ENCODE measurements around the gene GINS2. TPM values are rescaled to one million over a fixed set of nuclear protein-coding genes. Genes with fewer than 3 reads are reported as not detected.

GINS2 gene
- total and polyA plus RNA-seq, 12 donors = 0.06 to 7.5 (median 1.5) TPM

- no peak overlapping the region for H3K4me3 ChIP-seq
- intact Hi-C loops (cut with DNase I) = no loop called here
- peaks cover 0 to 76% of the 10 kb centered on the region in 2 donors for H3K36me3 ChIP-seq (replicated peaks in 1 of 2)
- no peaks in the 10 kb centered on the region for H3K9me3 ChIP-seq (replicated peaks in 1 of 3)
- H3K4me1 ChIP-seq (replicated peaks in 1 of 2) = peaks cover 15 to 25% of the 10 kb centered on the region in 2 donors
- WGBS, 4 donors = 95 to 99% (median 96%) methylated on average over 14 of the region's 14 CpGs
- TF ChIP-seq CTCF (IDR thresholded peaks at IDR 0.05) (no peak), POLR2A (IDR thresholded peaks at IDR 0.05) (no peak)
- DNase-seq = peak in 1 of 7 donors; percentile 2
- no peak overlapping the region for H3K27ac ChIP-seq
- no peaks in the 10 kb centered on the region for H3K27me3 ChIP-seq
Observed at GRCh38 chr16:85670840-85671239, 17.9 kb downstream of the GINS2 start.

DNA sequence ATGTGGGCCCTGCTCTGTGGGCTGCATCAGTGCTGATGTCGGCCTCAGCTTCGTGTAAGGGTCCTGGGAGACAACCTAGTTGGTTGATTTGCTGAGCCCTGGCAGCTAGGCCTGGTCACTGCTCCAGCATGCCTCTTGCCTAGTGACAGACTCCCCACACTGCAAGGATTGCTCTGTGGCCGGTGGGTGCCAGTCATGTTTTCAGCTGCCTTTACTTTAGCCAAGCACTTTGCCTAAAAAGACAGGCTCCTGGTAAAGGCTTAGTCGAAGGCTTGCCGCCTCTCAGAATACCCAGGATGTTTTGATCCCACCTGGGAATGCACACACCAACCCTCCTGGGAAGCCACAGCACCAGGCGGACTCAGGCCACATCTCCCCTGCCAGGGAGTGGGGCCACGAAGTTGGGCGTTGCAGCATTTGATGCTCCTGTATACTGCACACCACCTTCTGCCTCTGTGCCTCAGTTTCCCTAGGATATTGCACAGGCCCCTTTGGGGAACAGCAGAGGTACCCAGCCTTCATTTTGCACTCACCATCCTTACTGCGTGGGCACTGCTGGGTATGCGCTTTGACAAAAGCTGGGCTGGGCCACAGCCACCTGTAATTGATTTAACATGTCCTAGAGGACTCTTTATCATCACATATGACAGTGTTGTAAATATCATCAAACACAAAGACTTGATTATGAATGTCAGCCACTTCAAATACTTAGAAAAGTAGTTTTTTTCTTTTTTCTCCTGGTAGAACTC, 19.9 kb downstream of the GINS2 start:
- WGBS, 4 donors = 93 to 96% (median 95%) methylated on average over 9 to 10 of the region's 10 CpGs
- no peak for DNase-seq
- intact Hi-C loops (cut with DNase I) = no loop called here
- Histone ChIP-seq H3K27me3 (no peaks in the 10 kb centered on the region), H3K36me3 (replicated peaks in 1 of 2) (peaks cover 0 to 90% of the 10 kb centered on the region in 2 donors), H3K4me3 (no peak overlapping the region), H3K27ac (no peak overlapping the region), H3K9me3 (replicated peaks in 1 of 3) (no peaks in the 10 kb centered on the region), H3K4me1 (replicated peaks in 1 of 2) (peaks cover 5 to 8% of the 10 kb centered on the region in 2 donors)
- TF ChIP-seq CTCF (IDR thresholded peaks at IDR 0.05) = no peak

DNA sequence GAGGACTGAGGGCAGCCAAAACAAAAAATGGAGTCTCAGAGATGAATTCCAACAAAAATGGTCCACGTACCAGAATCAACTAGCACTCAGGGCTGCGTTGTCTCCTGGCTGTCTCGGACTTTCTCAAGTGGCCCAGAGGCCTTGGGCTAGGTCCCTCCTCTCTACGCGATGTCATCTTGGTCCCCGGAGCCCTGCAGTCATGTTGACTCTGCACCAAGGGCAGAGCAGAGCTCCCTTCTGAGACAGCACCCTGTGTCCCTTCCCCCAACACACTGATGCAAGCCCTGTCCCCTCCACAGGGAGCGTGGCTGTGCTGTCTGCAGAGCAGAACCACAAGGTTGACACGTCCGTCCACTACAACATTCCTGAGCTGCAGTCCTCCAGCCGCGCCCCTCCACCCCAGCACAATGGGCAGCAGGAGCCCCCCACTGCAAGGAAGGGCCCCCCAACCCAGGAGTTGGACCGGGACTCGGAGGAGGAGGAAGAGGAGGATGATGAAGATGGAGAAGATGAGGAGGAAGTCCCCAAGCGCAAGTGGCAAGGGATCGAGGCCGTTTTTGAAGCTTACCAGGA, 20.8 kb downstream of the GINS2 start:
- DNase-seq = no peak
- Histone ChIP-seq H3K4me1 (replicated peaks in 1 of 2) (peaks cover 0 to 5% of the 10 kb centered on the region in 2 donors), H3K4me3 (no peak overlapping the region), H3K27me3 (no peaks in the 10 kb centered on the region), H3K27ac (no peak overlapping the region), H3K36me3 (replicated peaks in 1 of 2) (peaks cover 0 to 97% of the 10 kb centered on the region in 2 donors), H3K9me3 (replicated peaks in 1 of 3) (no peaks in the 10 kb centered on the region)
- TF ChIP-seq CTCF (IDR thresholded peaks at IDR 0.05) = no peak
- no peak for TF ChIP-seq POLR2A (IDR thresholded peaks at IDR 0.05)
- WGBS, 4 donors = 87 to 97% (median 88%) methylated on average over 10 to 16 of the region's 16 CpGs
- intact Hi-C loops (cut with DNase I) = no loop called here

DNA sequence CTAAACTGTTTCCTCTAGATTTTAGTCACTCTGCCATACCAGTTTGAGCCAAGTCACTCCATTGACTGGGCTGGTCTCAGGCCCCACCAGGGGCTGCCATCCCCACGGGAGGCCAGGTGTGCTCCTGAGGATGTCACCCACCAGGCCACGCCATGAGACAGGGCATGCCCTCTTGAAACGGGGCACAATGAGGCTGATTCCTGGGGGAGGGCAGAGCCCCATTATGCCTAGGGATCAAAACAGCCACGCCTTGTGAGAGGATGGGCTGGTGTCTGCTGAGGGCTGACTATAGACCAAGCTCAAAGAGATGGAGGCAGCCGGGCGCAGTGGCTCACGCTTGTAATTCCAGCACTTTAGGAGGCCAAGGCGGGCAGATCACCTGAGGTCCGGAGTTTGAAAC, 21.5 kb downstream of the GINS2 start:
- DNase-seq = no peak
- peaks cover 0 to 97% of the 10 kb centered on the region in 2 donors for H3K36me3 ChIP-seq (replicated peaks in 1 of 2)

More for the DNA sequence above, 21.5 kb downstream of the GINS2 start:
- no peak overlapping the region for H3K27ac ChIP-seq
- no peak for TF ChIP-seq POLR2A (IDR thresholded peaks at IDR 0.05)
- TF ChIP-seq CTCF (IDR thresholded peaks at IDR 0.05) = no peak
- H3K9me3 ChIP-seq (replicated peaks in 1 of 3) = no peaks in the 10 kb centered on the region
- peaks cover 0 to 5% of the 10 kb centered on the region in 2 donors for H3K4me1 ChIP-seq (replicated peaks in 1 of 2)
- H3K4me3 ChIP-seq = no peak overlapping the region
- no peaks in the 10 kb centered on the region for H3K27me3 ChIP-seq
- intact Hi-C loops (cut with DNase I) = no loop called here
- WGBS, 4 donors = 87 to 96% (median 93%) methylated on average over 4 to 9 of the region's 9 CpGs

All from adrenal gland (tissue), 12 donors.